GDM1 (cell line): Measurements from ENCODE around the gene RAPGEF2.
A peak's percentile ranks its signal among the peaks of the same experiment; 100 is the strongest.
"Not testable (repeated sequence)": the region's sequence is repeated elsewhere in the genome, so short reads cannot be mapped to it uniquely, and the experiment has no call there.

ENCODE experiments used
- DNase-seq: peaks from one replicate; lab custom pipeline; 2025; lab: John Stamatoyannopoulos, UW

Gene RAPGEF2

DNA sequence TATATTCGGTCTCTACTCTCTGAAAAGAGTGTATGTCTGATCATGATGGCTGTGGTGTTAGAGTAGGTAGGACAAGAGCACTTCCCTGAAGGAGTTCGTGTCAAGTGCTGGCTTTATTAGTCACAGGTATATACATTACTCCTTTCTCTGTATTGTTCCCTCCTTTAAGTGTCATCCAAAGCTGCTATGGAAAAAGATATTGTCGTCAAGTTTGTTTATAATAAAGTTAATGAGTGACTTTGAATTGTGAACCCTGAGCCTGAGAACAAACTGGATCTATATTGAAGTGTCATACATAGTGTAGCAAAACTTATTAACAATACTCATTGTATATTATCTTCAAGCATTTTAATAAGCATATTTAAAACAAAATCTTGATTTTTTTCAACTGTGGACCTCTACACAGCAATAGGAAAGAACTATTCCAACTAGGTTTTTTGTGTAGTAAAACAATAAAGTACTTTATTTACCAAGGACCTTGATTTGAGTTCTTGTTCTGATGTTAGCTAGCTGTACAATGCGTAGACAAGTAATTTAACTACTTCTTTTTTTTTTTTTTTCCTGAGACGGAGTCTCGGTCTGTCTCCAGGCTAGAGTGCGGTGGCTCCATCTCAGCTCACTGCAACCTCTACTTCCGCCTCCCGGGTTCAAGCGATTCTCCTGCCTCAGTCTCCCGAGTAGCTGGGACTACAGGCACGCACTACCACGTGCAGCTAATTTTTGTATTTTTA, 177.7 kb downstream of the RAPGEF2 start:
- no peak for DNase-seq

GRCh38 chr4:159281771-159282170, 178.9 kb downstream of the RAPGEF2 start:
- DNase-seq: no peak

DNA sequence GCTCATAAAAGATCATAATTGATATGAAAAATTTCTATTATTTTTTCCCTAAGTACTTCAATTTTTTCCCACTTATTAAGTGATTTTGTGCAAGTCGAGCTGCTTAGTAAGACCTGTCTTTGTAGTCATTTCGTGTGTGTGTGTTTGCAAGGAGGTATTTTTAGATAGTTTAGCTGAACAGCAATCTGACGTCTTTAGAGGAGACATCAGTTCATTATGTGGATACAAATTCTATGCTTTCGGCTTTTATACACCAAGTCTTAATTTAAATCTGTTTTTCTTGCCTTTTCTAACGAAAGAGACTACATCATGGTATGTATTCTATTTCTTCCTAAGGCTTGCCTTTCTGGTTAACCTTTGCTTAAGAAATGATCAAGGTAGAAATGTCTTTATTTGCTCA, 179.4 kb downstream of the RAPGEF2 start:
- no peak for DNase-seq

GRCh38 chr4:159282944-159283343, 180.1 kb downstream of the RAPGEF2 start:
- no peak for DNase-seq

DNA sequence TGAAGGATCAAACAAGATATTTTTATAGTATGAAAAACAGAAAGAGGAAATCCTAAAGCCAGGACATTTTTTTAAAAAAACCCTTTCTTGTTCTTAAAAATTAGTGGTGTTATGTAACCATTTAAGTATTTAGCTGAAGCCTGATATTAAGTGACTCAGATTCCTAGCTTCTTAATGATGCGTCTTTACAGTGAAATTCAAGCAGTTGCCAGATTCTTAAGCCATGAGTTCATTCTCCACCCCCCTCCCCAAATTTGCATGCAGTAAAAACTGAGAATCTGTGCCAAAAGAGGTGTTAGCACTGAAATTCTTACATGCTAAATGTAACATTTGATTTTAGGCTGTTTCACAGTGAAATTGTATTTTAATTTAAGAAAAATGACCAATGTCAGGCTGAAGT, 180.8 kb downstream of the RAPGEF2 start:
- DNase-seq: no peak

GRCh38 chr4:159284113-159284512, 181.2 kb downstream of the RAPGEF2 start:
- DNase-seq: no peak

GRCh38 chr4:159284733-159285132, 181.9 kb downstream of the RAPGEF2 start:
- DNase-seq: no peak

DNA sequence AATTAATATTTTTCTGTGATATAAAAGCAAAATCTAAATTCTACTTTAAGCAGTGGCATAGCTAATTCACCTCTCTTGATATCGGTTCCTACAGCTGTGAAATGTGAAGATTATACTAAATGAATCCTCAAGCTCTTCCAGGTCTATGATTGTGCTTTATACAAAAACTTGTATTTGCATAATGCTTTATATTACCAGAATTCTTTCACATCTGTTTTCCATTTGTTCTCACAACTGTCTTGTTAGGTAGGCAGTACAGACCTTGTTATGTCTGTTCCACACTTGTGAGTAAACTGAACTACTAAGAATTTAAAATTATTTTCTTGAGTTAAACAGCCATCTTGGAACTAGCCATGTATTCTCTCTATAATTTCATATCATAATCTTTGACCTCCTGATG, 184.9 kb downstream of the RAPGEF2 start:
- DNase-seq: no peak

DNA sequence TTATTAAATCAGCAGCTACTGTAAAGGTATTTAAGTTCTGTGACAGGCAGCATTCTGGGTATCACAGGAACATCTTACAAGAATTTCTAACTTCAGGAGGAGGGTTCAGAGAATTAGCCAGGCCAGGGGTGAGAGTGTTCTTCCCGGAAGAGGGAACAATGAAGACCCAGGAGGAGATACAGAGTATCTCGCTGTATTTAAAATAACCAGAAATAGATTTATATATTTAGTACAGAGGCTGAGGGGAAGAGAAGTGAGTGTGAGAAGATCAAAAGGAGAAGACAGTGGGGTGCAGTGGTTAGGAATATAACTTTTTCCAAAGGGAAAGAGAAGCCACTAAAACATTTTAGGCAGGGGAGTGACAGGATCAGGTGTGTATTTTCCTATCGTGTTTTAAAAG, 186.8 kb downstream of the RAPGEF2 start:
- no peak for DNase-seq

DNA sequence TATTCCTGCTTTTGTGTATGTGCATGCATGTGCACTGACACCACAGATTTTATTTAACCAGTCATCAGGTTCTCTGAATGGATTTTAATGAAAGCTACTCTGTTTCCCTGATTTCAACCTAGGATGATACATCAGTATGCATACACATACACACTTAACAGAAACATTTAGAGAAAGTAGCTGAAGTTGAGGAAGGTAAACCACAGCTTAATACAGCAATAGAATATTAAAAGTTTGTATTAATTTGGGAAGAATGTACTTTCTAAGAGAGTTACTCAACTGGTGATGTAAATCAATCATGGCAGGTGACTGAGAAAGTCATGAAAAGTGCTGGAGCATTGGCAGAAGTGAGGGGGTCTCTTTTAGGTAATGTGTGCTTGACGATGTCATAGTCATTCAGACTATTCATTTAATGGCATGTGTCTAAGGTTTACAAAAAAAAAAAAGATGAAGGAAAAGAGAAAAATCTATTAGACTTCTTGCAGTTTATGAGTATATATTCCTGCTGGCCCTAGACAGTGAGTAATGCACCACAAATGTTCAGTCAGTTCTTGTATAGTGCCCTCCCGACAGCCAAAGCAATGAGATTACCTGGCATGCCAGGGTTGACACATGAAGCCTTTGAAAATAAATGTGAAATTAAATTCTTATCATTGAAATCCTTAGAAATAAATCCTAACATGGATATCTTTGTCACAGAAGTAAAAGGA, 187.6 kb downstream of the RAPGEF2 start:
- no peak for DNase-seq

- no peak for DNase-seq
Observed at GRCh38 chr4:159291176-159291575, 188.3 kb downstream of the RAPGEF2 start.

DNA sequence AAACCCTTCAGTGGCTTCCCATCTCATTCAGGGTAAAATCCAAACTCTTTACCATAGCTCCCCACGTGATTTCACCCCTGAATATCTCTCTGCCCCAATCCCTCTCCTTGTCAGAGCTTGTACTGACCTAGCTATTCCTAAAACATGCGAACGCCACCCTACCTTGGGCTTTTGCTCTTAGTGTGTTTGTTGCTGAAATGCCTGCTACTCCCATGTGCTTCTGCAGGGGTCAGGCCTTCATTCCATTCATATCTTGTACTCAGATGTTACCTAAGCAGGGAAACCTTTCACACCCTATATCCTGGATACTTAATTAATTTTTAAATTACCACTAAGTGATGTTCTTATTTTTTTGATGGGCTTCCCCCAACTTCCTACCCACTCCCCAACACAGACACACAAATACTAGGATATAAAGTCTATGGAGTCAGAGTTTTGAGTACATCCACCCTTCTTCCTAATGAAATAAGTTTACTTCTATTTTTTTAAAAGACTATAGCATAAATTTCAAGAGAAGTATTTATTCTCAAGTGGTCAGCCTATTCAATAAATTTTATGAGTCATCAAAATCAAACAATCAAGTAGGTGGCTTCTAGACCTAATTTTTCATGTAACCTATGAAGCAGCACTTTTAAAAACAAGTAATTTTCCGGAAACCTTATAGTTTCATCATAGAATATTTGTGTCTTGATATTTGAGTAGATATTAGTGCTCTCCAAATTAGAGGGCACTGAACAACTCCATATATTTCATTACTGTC, 189.4 kb downstream of the RAPGEF2 start:
- DNase-seq: no peak

GRCh38 chr4:159293811-159294515, 191.1 kb downstream of the RAPGEF2 start:
- no peak for DNase-seq

GRCh38 chr4:159296061-159296460, 193.2 kb downstream of the RAPGEF2 start:
- DNase-seq: no peak

DNA sequence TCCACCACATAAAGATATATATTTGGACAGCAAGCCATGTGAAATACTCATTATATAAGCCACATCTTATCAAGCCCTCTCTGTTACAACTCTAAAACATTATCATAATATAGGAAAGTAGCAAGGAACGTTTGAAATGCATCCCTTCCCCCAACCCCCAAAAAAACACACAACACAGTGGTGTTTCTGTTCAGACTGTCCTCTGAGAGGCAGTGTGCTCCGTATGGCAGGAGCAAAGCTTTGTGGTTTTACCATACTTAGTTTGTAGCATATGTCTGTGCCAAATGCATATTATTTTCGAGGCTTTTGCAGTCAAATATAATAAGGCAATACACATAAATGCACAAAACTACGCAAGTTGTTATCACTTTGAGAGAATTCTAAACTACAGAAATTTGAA, 194.2 kb downstream of the RAPGEF2 start:
- DNase-seq: peak; percentile 2

DNA sequence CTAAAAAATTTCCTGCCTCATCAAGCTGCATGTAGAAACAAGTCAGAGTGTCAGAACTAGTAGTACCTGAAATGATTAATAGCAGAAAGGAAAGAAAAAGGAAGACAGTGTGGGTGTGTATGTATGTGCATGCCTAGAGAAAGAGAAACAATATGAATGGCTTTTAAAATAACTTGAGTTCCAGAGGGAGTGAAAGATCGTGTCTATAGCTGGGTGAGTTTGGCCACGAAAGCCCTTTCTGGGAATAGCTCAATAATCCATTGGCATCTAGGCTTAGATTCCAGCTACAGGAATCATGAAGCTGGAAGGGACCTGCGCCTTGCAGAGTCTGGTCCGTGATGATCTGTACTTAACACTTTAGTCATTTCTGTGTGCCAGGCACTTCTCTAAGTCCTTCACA, 195.6 kb downstream of the RAPGEF2 start:
- DNase-seq: no peak

DNA sequence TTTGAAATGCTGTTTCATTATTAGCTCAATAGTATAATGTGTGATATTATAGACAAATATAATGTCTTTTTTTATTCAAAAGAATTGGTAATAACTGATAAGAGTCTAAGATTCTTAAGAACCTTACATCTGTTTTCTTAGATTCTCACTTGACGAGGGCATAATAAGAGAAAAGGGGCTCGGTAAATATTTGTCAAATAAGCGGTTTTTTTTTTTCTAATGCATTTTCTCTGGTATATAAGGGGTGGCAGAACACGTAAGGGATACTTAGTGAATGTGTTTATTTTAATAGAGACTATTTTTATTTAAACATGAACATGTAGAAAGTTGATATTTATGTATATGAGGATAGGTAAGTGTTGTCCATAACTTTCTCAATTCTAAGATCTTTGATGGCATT, 200.6 kb downstream of the RAPGEF2 start:
- no peak for DNase-seq

DNA sequence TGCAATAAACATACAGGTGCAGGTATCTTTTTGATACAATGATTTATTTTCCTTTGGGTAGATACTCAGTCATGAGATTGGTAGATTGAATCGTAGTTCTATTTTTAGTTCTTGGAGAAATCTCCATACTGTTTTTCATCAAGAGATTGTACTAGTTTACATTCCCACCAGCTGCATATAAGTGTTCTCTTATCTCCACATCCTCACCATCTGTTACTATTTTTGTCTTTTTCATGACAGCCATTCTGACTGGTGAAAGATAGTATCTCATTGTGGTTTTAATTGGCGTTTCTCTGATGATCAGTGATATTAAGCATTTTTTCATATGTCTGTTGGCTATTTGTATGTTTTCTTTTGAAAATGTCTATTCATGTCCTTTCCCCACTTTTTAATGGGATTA, 202.2 kb downstream of the RAPGEF2 start:
- no peak for DNase-seq

- DNase-seq: no peak
Observed at GRCh38 chr4:159307929-159308328, 205.1 kb downstream of the RAPGEF2 start.

- no peak for DNase-seq
Observed at GRCh38 chr4:159308566-159309340, 205.9 kb downstream of the RAPGEF2 start.

DNA sequence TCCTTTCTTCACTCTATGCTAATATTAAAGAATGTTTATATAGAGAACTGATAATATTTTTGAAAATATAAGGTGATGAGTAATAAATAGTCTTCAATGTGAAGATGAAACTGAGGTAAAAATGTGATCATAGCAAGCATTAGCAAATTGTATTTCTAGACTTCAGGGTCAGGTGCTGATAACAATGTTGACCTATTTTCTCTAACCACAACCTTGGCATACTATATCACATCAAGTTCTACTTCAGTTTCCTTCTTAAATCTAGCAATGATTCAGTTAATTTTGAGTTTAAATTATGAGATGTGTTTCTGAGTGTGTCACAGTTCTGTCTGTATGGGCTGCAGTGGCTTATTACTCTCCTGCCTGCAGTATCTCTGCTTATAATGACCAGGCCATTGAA, 209.4 kb downstream of the RAPGEF2 start:
- no peak for DNase-seq

DNA sequence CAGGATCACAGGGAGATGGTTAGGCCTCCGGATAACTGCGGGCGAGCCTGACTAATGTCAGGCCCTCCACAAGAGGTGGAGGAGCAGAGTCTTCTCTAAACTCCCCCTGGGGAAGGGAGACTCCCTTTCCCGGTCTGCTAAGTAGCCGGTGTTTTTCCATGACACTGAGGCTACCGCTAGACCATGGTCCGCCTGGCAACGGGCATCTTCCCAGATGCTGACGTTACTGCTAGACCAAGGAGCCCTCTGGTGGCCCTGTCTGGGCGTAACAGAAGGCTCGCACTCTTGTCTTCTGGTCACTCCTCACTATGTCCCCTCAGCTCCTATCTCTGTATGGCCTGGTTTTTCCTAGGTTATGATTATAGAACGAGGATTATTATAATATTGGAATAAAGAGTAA, 213.0 kb downstream of the RAPGEF2 start:
- DNase-seq: not testable (repeated sequence)
